ENCODE data around the gene CACNB2. TPM values are rescaled to one million over a fixed set of nuclear protein-coding genes. Genes with fewer than 3 reads are reported as not detected.

The CACNB2 gene
- total RNA-seq, 4 donors from 2014 or later = 11.6 to 13.8 (median 12.1) TPM

DNA sequence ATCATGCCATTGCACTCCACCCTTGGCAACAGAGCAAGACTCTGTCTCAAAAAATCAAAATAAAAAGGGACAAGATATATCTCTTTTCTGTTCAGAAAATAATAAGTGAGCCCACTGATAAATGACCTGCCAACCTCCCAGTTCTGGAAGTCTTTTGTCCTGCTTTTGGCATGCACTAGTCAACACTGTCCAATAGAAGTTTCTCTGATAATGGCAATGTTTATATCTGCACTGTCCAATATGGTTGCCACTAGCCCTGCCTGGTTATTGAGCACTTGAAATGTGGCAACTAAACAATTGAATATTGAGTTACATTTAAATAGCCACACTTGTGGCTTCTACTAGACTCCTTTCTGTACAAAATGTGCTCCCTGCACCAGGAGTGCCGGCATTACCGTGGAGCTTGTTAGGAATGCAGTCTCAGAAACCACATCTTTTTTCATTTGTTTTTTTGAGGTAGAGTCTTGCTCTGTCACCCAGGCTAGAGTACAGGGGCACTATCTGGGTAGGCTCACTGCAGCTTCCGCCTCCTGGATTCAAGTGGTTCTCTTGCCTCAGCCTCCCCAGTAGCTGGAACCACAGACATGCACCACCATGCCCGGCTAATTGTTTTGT is 229.7 kb downstream of the CACNB2 start:
- no peak overlapping the region for H3K4me3 ChIP-seq
- DNase-seq (ENCODE audit: low spot score in 2 of 2) = no peak
- no peaks in the 10 kb centered on the region for H3K36me3 ChIP-seq
- TF ChIP-seq POLR2AphosphoS5 (IDR thresholded peaks at IDR 0.05) (no peak), POLR2A (IDR thresholded peaks at IDR 0.05) (no peak), EP300 (IDR thresholded peaks at IDR 0.05) (no peak), CTCF (IDR thresholded peaks at IDR 0.05) (no peak)
- H3K9me3 ChIP-seq = no peaks in the 10 kb centered on the region
- H3K27ac ChIP-seq = no peak overlapping the region
- H3K4me1 ChIP-seq = no peaks in the 10 kb centered on the region
- 99% methylated on average over 4 of the region's 4 CpGs for WGBS
- H3K27me3 ChIP-seq = no peaks in the 10 kb centered on the region

DNA sequence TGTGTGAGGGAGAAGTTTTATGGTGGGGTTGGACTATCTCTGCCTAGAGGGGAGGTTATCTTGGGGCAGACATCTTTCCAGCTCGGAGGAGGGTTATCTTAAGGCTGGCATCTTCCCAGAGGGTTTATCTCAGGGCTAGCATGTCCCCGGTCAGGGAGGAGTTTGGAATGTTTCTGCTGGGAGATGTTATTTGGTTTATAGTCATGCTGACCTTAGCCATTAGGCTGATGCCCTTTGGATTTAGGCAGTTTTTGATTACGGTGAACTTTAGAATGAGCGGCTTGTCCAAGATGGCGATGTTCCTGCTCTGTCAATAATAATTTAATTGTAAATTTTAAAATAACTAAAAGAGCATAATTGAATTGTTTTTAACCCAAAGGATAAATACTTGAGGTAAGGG is 236.4 kb downstream of the CACNB2 start:
- H3K36me3 ChIP-seq = no peaks in the 10 kb centered on the region
- TF ChIP-seq POLR2AphosphoS5 (IDR thresholded peaks at IDR 0.05) (no peak), POLR2A (IDR thresholded peaks at IDR 0.05) (no peak), CTCF (IDR thresholded peaks at IDR 0.05) (no peak), EP300 (IDR thresholded peaks at IDR 0.05) (no peak)
- WGBS = 63% methylated on average over 5 of the region's 5 CpGs
- H3K4me1 ChIP-seq = no peaks in the 10 kb centered on the region
- no peak overlapping the region for H3K27ac ChIP-seq
- H3K4me3 ChIP-seq = no peak overlapping the region
- H3K27me3 ChIP-seq = no peaks in the 10 kb centered on the region
- H3K9me3 ChIP-seq = no peaks in the 10 kb centered on the region
- DNase-seq (ENCODE audit: low spot score in 2 of 2) = no peak

DNA sequence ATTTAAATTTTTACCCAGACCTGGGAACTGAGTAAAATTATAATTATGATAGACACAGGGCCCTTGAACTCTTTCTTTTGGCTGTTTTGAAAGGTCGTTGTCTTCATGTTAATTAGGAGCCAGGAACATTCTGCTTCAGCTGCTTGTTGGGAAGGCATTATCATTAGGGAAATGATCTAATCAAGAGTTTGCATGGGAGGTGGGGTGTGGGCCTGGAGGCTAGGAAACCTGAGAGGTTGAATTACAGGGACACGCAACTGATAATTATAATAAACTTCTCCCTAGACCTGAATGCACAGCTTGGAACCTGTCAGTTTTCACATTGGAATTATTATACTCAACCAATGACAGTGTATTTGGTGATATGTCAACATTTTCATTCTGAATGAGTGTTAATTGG is 237.7 kb downstream of the CACNB2 start:
- Histone ChIP-seq H3K36me3 (no peaks in the 10 kb centered on the region), H3K9me3 (no peaks in the 10 kb centered on the region), H3K4me1 (no peaks in the 10 kb centered on the region), H3K27me3 (no peaks in the 10 kb centered on the region), H3K27ac (no peak overlapping the region), H3K4me3 (no peak overlapping the region)
- no peak for DNase-seq (ENCODE audit: low spot score in 2 of 2)
- TF ChIP-seq CTCF (IDR thresholded peaks at IDR 0.05) (no peak), POLR2A (IDR thresholded peaks at IDR 0.05) (no peak), POLR2AphosphoS5 (IDR thresholded peaks at IDR 0.05) (no peak), EP300 (IDR thresholded peaks at IDR 0.05) (no peak)
- 50% methylated on average over 2 of the region's 2 CpGs for WGBS

DNA sequence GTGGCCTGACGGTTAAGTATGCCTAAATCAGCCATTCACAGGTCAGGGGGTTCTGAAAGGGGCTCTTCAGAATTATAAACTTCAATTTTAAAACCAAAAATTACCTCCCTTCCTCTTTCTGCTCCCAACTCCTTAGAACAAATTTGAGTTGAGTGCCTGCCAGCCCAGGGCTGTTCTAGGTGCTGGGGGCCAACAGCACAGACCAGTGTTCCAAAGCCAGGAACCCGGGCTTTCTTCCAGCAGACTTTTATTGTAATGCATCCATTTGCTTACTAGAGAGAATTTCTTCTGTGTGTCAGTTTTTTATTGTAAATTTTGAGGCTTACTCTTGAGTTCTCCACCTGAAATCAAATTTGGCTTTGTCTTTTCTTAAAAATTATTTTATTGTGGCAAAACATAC is 238.5 kb downstream of the CACNB2 start:
- no peaks in the 10 kb centered on the region for H3K9me3 ChIP-seq
- H3K4me3 ChIP-seq = no peak overlapping the region
- no peak for TF ChIP-seq POLR2A (IDR thresholded peaks at IDR 0.05)
- no peak for TF ChIP-seq CTCF (IDR thresholded peaks at IDR 0.05)
- no peak for TF ChIP-seq EP300 (IDR thresholded peaks at IDR 0.05)
- TF ChIP-seq POLR2AphosphoS5 (IDR thresholded peaks at IDR 0.05) = no peak
- no peaks in the 10 kb centered on the region for H3K36me3 ChIP-seq
- 79% methylated on average over 2 of the region's 2 CpGs for WGBS
- H3K27ac ChIP-seq = no peak overlapping the region
- no peaks in the 10 kb centered on the region for H3K27me3 ChIP-seq
- no peak for DNase-seq (ENCODE audit: low spot score in 2 of 2)
- H3K4me1 ChIP-seq = no peaks in the 10 kb centered on the region

DNA sequence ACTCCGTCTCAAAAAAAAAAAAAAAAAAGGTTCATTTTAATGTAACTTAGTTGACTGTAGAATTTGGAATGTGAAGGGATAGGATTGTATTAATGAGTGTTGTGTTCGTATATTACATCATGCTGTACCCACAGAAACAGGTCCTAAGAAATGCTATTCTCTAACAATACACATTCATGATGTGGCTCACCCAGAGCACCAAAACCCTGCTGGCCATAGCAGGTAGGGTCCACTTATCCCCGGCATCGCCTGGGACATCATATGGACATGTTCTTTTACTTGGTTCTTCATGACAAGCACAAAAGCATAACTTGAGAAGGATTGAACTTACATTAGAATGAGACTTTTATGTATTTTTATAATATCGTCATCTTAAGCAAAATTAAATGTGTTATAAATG is 241.5 kb downstream of the CACNB2 start:
- TF ChIP-seq CTCF (IDR thresholded peaks at IDR 0.05) = no peak
- no peak for TF ChIP-seq EP300 (IDR thresholded peaks at IDR 0.05)
- no peak for TF ChIP-seq POLR2AphosphoS5 (IDR thresholded peaks at IDR 0.05)
- TF ChIP-seq POLR2A (IDR thresholded peaks at IDR 0.05) = no peak
- Histone ChIP-seq H3K36me3 (no peaks in the 10 kb centered on the region), H3K27ac (no peak overlapping the region), H3K27me3 (no peaks in the 10 kb centered on the region), H3K9me3 (no peaks in the 10 kb centered on the region), H3K4me3 (no peak overlapping the region), H3K4me1 (no peaks in the 10 kb centered on the region)
- DNase-seq (ENCODE audit: low spot score in 2 of 2) = no peak
- 93% methylated on average over 5 of the region's 5 CpGs for WGBS
